CD14-positive monocyte (primary cell): ENCODE data around the gene ARHGEF19. TPM values are rescaled to one million over a fixed set of nuclear protein-coding genes. Genes with fewer than 3 reads are reported as not detected.
A peak's percentile ranks its signal among the peaks of the same experiment; 100 is the strongest.

Source experiments
- DNase-seq, 3 donors: peaks; one replicate each; pipeline ENCODE4 v3.0.0-alpha.2; 2011 to 2022
- H2AFZ ChIP-seq: 2 replicates; pipeline ENCODE4 v1.6.0; 2012; ENCODE audit warnings: mild to moderate bottlenecking, low read depth, low read length, inconsistent platforms; ENCODE audit not compliant: insufficient read depth, poor library complexity, severe bottlenecking
- H3K27ac ChIP-seq, 2 donors: 1 replicate in 1 of 2; 2 replicates in 1 of 2; pipeline ENCODE4 v1.5.1; 2012 to 2013; ENCODE audit warnings: low read length in 2 of 2, control low read depth in 1 of 2, inconsistent platforms in 1 of 2, low read depth in 1 of 2, mild to moderate bottlenecking in 1 of 2
- H3K27me3 ChIP-seq, 2 donors: one replicate each; pipeline versions ENCODE4 v1.6.0 to v1.6.1; 2011 to 2013; ENCODE audit warnings: low read length in 2 of 2; ENCODE audit not compliant: control insufficient read depth in 2 of 2, insufficient read depth in 2 of 2
- H3K36me3 ChIP-seq, 2 donors: replicated peaks in 1 of 2; 1 replicate in 1 of 2; 2 replicates in 1 of 2; pipeline versions ENCODE4 v1.5.1 to v1.6.1; 2012 to 2013; ENCODE audit warnings: low read length in 2 of 2, control low read depth in 1 of 2, inconsistent platforms in 1 of 2, mild to moderate bottlenecking in 1 of 2; ENCODE audit not compliant: insufficient read depth in 2 of 2, control insufficient read depth in 1 of 2
- H3K4me1 ChIP-seq, 2 donors: 1 replicate in 1 of 2; 2 replicates in 1 of 2; pipeline versions ENCODE4 v1.5.1 to v1.6.1; 2012 to 2013; ENCODE audit warnings: low read length in 2 of 2, control low read depth in 1 of 2, inconsistent platforms in 1 of 2, mild to moderate bottlenecking in 1 of 2, moderate library complexity in 1 of 2; ENCODE audit not compliant: insufficient read depth in 2 of 2, control insufficient read depth in 1 of 2
- H3K4me2 ChIP-seq: replicated peaks from 2 replicates; pipeline ENCODE3; 2012; ENCODE audit warnings: low read length, moderate library complexity, mild to moderate bottlenecking; ENCODE audit not compliant: poor library complexity, severe bottlenecking; ENCODE audit errors: extremely low read depth
- H3K4me3 ChIP-seq, 3 experiments: fragments of 200-600 bp in 1 of 3; sonication (generic) in 1 of 3; replicated peaks in 1 of 3; 1 replicate in 2 of 3; 2 replicates in 1 of 3; pipeline ENCODE4 v1.5.1; 2011 to 2013; ENCODE audit warnings: low read length in 3 of 3, mild to moderate bottlenecking in 3 of 3, control low read depth in 2 of 3, low read depth in 2 of 3, inconsistent platforms in 1 of 3, moderate library complexity in 1 of 3
- H3K79me2 ChIP-seq: 2 replicates; pipeline ENCODE4 v1.6.0; 2012; ENCODE audit warnings: mild to moderate bottlenecking, control low read depth, inconsistent platforms, low read length, moderate library complexity; ENCODE audit not compliant: insufficient read depth
- H3K9ac ChIP-seq: 2 replicates; pipeline ENCODE4 v1.6.0; 2017; ENCODE audit warnings: low read length, mild to moderate bottlenecking; ENCODE audit not compliant: insufficient read depth, poor library complexity, severe bottlenecking
- H3K9me3 ChIP-seq, 2 donors: replicated peaks in 1 of 2; 1 replicate in 1 of 2; 2 replicates in 1 of 2; pipeline versions ENCODE4 v1.5.1 to v1.6.1; 2012 to 2013; ENCODE audit warnings: low read length in 2 of 2, control low read depth in 1 of 2; ENCODE audit not compliant: control insufficient read depth in 1 of 2, insufficient read depth in 1 of 2
- H4K20me1 ChIP-seq: 2 replicates; pipeline ENCODE4 v1.6.0; 2012; ENCODE audit warnings: mild to moderate bottlenecking, low read length, control low read depth, moderate library complexity; ENCODE audit not compliant: insufficient read depth
- H3K27ac Mint-ChIP-seq, 7 donors: one replicate each; pipeline ENCODE4 v1.8.0; 2020; ENCODE audit warnings: mild to moderate bottlenecking in 7 of 7, mixed read lengths in 7 of 7, moderate library complexity in 6 of 7, inconsistent platforms in 2 of 7
- H3K27me3 Mint-ChIP-seq, 3 donors: one replicate each; pipeline ENCODE4 v1.8.0; 2021 to 2022; ENCODE audit warnings: low read depth in 3 of 3, mild to moderate bottlenecking in 3 of 3, mixed read lengths in 3 of 3, moderate library complexity in 3 of 3, inconsistent platforms in 1 of 3
- H3K36me3 Mint-ChIP-seq, 2 donors: one replicate each; pipeline ENCODE4 v1.8.0; 2020; ENCODE audit warnings: mixed read lengths in 2 of 2, inconsistent platforms in 1 of 2, mild to moderate bottlenecking in 1 of 2
- H3K4me1 Mint-ChIP-seq: one replicate; pipeline ENCODE4 v1.8.0; 2020; ENCODE audit warnings: mild to moderate bottlenecking, mixed read lengths
- H3K4me3 Mint-ChIP-seq, 2 donors: one replicate each; pipeline ENCODE4 v1.8.0; 2020; ENCODE audit warnings: mild to moderate bottlenecking in 2 of 2, mixed read lengths in 2 of 2, moderate library complexity in 1 of 2
- H3K9me3 Mint-ChIP-seq, 7 donors: one replicate each; pipeline ENCODE4 v1.8.0; 2020 to 2022; ENCODE audit warnings: mixed read lengths in 7 of 7, mild to moderate bottlenecking in 6 of 7, moderate library complexity in 6 of 7, inconsistent platforms in 2 of 7
- CTCF ChIP-seq: fragments of 200-600 bp; IDR thresholded peaks from one replicate; pipeline ENCODE4 v1.8.0; 2022; ENCODE audit warnings: antibody characterized with exemption, mild to moderate bottlenecking
- whole genome bisulfite sequencing: methylation state at CpG from one replicate; pipeline ENCODE4 v1.1.5; 2013; ENCODE audit warnings: missing lambda C conversion rate; ENCODE audit not compliant: insufficient coverage; 5-methylcytosine and 5-hydroxymethylcytosine counted together
- intact Hi-C, 2 donors: fragments of 100-400 bp; cut with micrococcal nuclease; formaldehyde crosslinking; loops; one replicate each; pipeline versions ENCODE4 v1.15.0 to v1.15.1; 2023
- polyA plus RNA-seq, 3 donors: library from polyadenylated mRNA; depleted of rRNA in 1 of 3; unstranded in 2 of 3; stranded (reverse) in 1 of 3; fragments of 300-500 nt in 2 of 3; fragments of >200 nt in 1 of 3; fragmentation: Illumina TruSeq in 2 of 3; gene quantifications; 1 replicate in 2 of 3; 2 replicates in 1 of 3; pipeline ENCODE4 v1.2.3, GENCODE V29; 2012 to 2021

ARHGEF19 gene
- polyA plus RNA-seq, 3 donors = 2.2 to 7.9 (median 2.3) TPM

- peaks cover 7 to 16% of the 10 kb centered on the region in 2 donors for H3K36me3 Mint-ChIP-seq
- Histone ChIP-seq H3K27me3 (no peaks in the 10 kb centered on the region), H3K4me3 (peak overlapping the region; percentile 42 to 80 (median 52)), H3K27ac (peak overlapping the region; percentile 66 to 82), H2AFZ (peak overlapping the region; percentile 89), H3K79me2 (no peaks in the 10 kb centered on the region), H3K36me3 (no peaks in the 10 kb centered on the region), H3K9me3 (no peaks in the 10 kb centered on the region), H3K4me2 (peak overlapping the region; percentile 98), H3K9ac (peak overlapping the region; percentile 67), H4K20me1 (no peaks in the 10 kb centered on the region), H3K4me1 (peaks cover 22 to 26% of the 10 kb centered on the region in 2 donors)
- peaks cover 0 to 4% (median 1%) of the 10 kb centered on the region in 3 donors for H3K27me3 Mint-ChIP-seq
- under 1% methylated on average over 65 of the region's 87 CpGs for WGBS
- peaks cover 13% of the 10 kb centered on the region for H3K4me1 Mint-ChIP-seq
- TF ChIP-seq CTCF = no peak
- H3K27ac Mint-ChIP-seq = peak overlapping the region; percentile 85 to 96 (median 95)
- H3K9me3 Mint-ChIP-seq = no peaks in the 10 kb centered on the region
- intact Hi-C loops = no loop called here
- peak overlapping the region; percentile 87 to 94 for H3K4me3 Mint-ChIP-seq
- DNase-seq = peak; percentile 94 to 97 (median 94)
Measured at GRCh38 chr1:16206547-16207317, 5.7 kb downstream of the ARHGEF19 start.

- no peaks in the 10 kb centered on the region for H3K36me3 ChIP-seq
- Mint-ChIP-seq H3K36me3 (peaks cover 7 to 16% of the 10 kb centered on the region in 2 donors), H3K4me1 (peaks cover 13% of the 10 kb centered on the region), H3K27me3 (peaks cover 0 to 4% (median 0%) of the 10 kb centered on the region in 3 donors), H3K4me3 (peak overlapping the region; percentile 79 to 87), H3K27ac (peak overlapping the region; percentile 57 to 96 (median 80)), H3K9me3 (no peaks in the 10 kb centered on the region)
- DNase-seq = no peak
- H2AFZ ChIP-seq = peak overlapping the region; percentile 89
- H4K20me1 ChIP-seq = no peaks in the 10 kb centered on the region
- H3K4me2 ChIP-seq = peak overlapping the region; percentile 98
- peak overlapping the region; percentile 52 to 82 for H3K27ac ChIP-seq
- peak overlapping the region; percentile 42 to 80 (median 45) for H3K4me3 ChIP-seq
- H3K79me2 ChIP-seq = no peaks in the 10 kb centered on the region
- H3K9me3 ChIP-seq = no peaks in the 10 kb centered on the region
- 44% methylated on average over 25 of the region's 38 CpGs for WGBS
- peaks cover 22 to 26% of the 10 kb centered on the region in 2 donors for H3K4me1 ChIP-seq
- H3K9ac ChIP-seq = peak overlapping the region; percentile 62
- H3K27me3 ChIP-seq = no peaks in the 10 kb centered on the region
- intact Hi-C loops = loop anchor here in 1 of 2 donors (2.0 kb wide), 1 partner anchor 13 kb away; no protein-coding TSS in a partner anchor
- no peak for TF ChIP-seq CTCF
Measured at GRCh38 chr1:16205891-16206546, 6.4 kb downstream of the ARHGEF19 start.
